Astrocyte (in vitro differentiated cells and primary cell): ENCODE results near the gene GALNT18. TPM values are rescaled to one million over a fixed set of nuclear protein-coding genes. Genes with fewer than 3 reads are reported as not detected.

ENCODE experiments used
- DNase-seq: peaks from one replicate; pipeline ENCODE4 v3.0.0-alpha.2; 2010; ENCODE audit warnings: low read depth
- FAIRE-seq: peaks from 2 replicates; lab custom pipeline; 2011; peaks lifted over from hg19 to GRCh38; lab: Jason Lieb, UNC
- H2AFZ ChIP-seq: 2 replicates; pipeline ENCODE4 v1.6.0; 2012; ENCODE audit warnings: low read depth, low read length, inconsistent platforms
- H3K27ac ChIP-seq: 2 replicates; pipeline ENCODE4 v1.5.1; 2011; ENCODE audit warnings: low read depth, low read length, inconsistent platforms
- H3K27me3 ChIP-seq: 2 replicates; pipeline ENCODE4 v1.6.0; 2011; ENCODE audit warnings: low read length, inconsistent platforms; ENCODE audit not compliant: insufficient read depth
- H3K36me3 ChIP-seq: 2 replicates; pipeline ENCODE4 v1.5.1; 2011; ENCODE audit warnings: low read length, inconsistent platforms; ENCODE audit not compliant: insufficient read depth
- H3K4me1 ChIP-seq: 2 replicates; pipeline ENCODE4 v1.5.1; 2011; ENCODE audit warnings: low read length, inconsistent platforms; ENCODE audit not compliant: insufficient read depth
- H3K4me2 ChIP-seq: 2 replicates; pipeline ENCODE4 v1.6.0; 2012; ENCODE audit warnings: low read length, inconsistent platforms
- H3K4me3 ChIP-seq: 2 replicates; pipeline ENCODE4 v1.5.1; 2011; ENCODE audit warnings: low read depth, mild to moderate bottlenecking, low read length, inconsistent platforms; ENCODE audit not compliant: insufficient read depth
- H3K79me2 ChIP-seq: 2 replicates; pipeline ENCODE4 v1.6.0; 2012; ENCODE audit warnings: mild to moderate bottlenecking, low read length, inconsistent platforms; ENCODE audit not compliant: insufficient read depth
- H3K9ac ChIP-seq: 2 replicates; pipeline ENCODE4 v1.6.0; 2012; ENCODE audit warnings: mild to moderate bottlenecking, low read length, inconsistent platforms
- H3K9me3 ChIP-seq: 2 replicates; pipeline ENCODE4 v1.5.1; 2012; ENCODE audit warnings: low read depth, mild to moderate bottlenecking, low read length, inconsistent platforms; ENCODE audit not compliant: insufficient read depth
- H4K20me1 ChIP-seq: 2 replicates; pipeline ENCODE4 v1.6.0; 2012; ENCODE audit warnings: low read length, inconsistent platforms; ENCODE audit not compliant: insufficient read depth
- H3K27ac Mint-ChIP-seq: one replicate; pipeline ENCODE4 v1.8.0; 2021; ENCODE audit warnings: mild to moderate bottlenecking, mixed read lengths; ENCODE audit not compliant: unreplicated experiment
- H3K27me3 Mint-ChIP-seq: one replicate; pipeline ENCODE4 v1.8.0; 2021; ENCODE audit warnings: low read depth, mixed read lengths; ENCODE audit not compliant: unreplicated experiment
- H3K36me3 Mint-ChIP-seq: one replicate; pipeline ENCODE4 v1.8.0; 2021; ENCODE audit warnings: low read depth, mixed read lengths; ENCODE audit not compliant: unreplicated experiment
- H3K4me1 Mint-ChIP-seq: one replicate; pipeline ENCODE4 v1.8.0; 2021; ENCODE audit warnings: low read depth, mixed read lengths; ENCODE audit not compliant: unreplicated experiment
- H3K4me3 Mint-ChIP-seq: one replicate; pipeline ENCODE4 v1.8.0; 2021; ENCODE audit warnings: mild to moderate bottlenecking, moderate library complexity, mixed read lengths; ENCODE audit not compliant: unreplicated experiment
- H3K9me3 Mint-ChIP-seq: one replicate; pipeline ENCODE4 v1.8.0; 2021; ENCODE audit warnings: mild to moderate bottlenecking, mixed read lengths; ENCODE audit not compliant: unreplicated experiment
- CTCF ChIP-seq: IDR thresholded peaks from 2 replicates; pipeline ENCODE4 v1.5.1; 2011; ENCODE audit warnings: low read depth, mild to moderate bottlenecking, inconsistent platforms, low read length, moderate library complexity; ENCODE audit not compliant: insufficient read depth
- EZH2 ChIP-seq: IDR thresholded peaks from 2 replicates; pipeline ENCODE4 v1.6.1; 2012; ENCODE audit warnings: mild to moderate bottlenecking, low read length, inconsistent platforms; ENCODE audit not compliant: insufficient read depth
- total RNA-seq: library from RNA; stranded (reverse); gene quantifications from 2 replicates; pipeline ENCODE4 v1.2.1, GENCODE V29; 2021

Gene GALNT18
- total RNA-seq, 1 donor from 2014 or later: 6.5 TPM

DNA sequence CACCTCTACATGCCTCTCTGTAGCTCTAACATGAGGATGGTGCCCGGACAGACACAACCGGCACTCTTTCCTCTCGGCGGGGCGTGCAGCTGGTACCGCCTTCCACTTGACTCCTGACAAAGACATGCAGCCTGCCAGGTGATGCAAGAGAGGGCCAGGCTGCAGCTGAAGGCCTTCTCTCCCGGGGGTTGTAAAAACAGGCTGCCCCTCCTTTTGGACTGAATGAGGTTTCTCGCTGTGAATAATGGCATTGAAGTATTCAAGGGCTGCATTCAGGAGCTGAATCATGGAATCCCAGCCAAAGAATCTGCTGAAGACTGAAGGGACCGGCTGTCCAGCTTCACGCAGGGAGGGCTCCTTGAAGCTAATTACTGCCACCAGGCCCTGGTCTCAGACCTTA, 110.9 kb downstream of the GALNT18 start:
- no peak overlapping the region for H3K27ac ChIP-seq
- no peaks in the 10 kb centered on the region for H3K4me1 ChIP-seq
- DNase-seq: peak; percentile 49
- peaks cover 6% of the 10 kb centered on the region for H3K27me3 Mint-ChIP-seq
- no peaks in the 10 kb centered on the region for H3K9me3 Mint-ChIP-seq
- no peak overlapping the region for H3K4me2 ChIP-seq
- peaks cover 11% of the 10 kb centered on the region for H3K27me3 ChIP-seq
- peaks cover 16% of the 10 kb centered on the region for H3K4me1 Mint-ChIP-seq
- TF ChIP-seq EZH2 (no peak), CTCF (no peak)
- peak overlapping the region; percentile 15 for H2AFZ ChIP-seq
- H3K9me3 ChIP-seq: no peaks in the 10 kb centered on the region
- no peak for FAIRE-seq
- H3K27ac Mint-ChIP-seq: peak overlapping the region; percentile 11
- no peaks in the 10 kb centered on the region for H4K20me1 ChIP-seq
- no peak overlapping the region for H3K9ac ChIP-seq
- no peak overlapping the region for H3K4me3 ChIP-seq
- H3K36me3 Mint-ChIP-seq: no peaks in the 10 kb centered on the region
- no peaks in the 10 kb centered on the region for H3K79me2 ChIP-seq
- H3K36me3 ChIP-seq: no peaks in the 10 kb centered on the region
- no peak overlapping the region for H3K4me3 Mint-ChIP-seq

GRCh38 chr11:11505692-11506091, 116.1 kb downstream of the GALNT18 start:
- FAIRE-seq: no peak

More at GRCh38 chr11:11505692-11506091, 116.1 kb downstream of the GALNT18 start:
- H3K27ac Mint-ChIP-seq: no peak overlapping the region
- H3K4me1 ChIP-seq: no peaks in the 10 kb centered on the region
- no peak for DNase-seq
- no peaks in the 10 kb centered on the region for H3K9me3 ChIP-seq
- H3K27ac ChIP-seq: no peak overlapping the region
- H3K4me2 ChIP-seq: no peak overlapping the region
- peaks cover 24% of the 10 kb centered on the region for H3K27me3 Mint-ChIP-seq
- no peak overlapping the region for H2AFZ ChIP-seq
- H3K4me3 ChIP-seq: no peak overlapping the region
- no peak overlapping the region for H3K9ac ChIP-seq
- H3K27me3 ChIP-seq: peaks cover 15% of the 10 kb centered on the region
- no peak overlapping the region for H3K4me3 Mint-ChIP-seq
- TF ChIP-seq EZH2 (no peak), CTCF (no peak)
- H4K20me1 ChIP-seq: no peaks in the 10 kb centered on the region
- H3K9me3 Mint-ChIP-seq: no peaks in the 10 kb centered on the region
- no peaks in the 10 kb centered on the region for H3K36me3 Mint-ChIP-seq
- peaks cover 9% of the 10 kb centered on the region for H3K4me1 Mint-ChIP-seq
- no peaks in the 10 kb centered on the region for H3K79me2 ChIP-seq
- H3K36me3 ChIP-seq: no peaks in the 10 kb centered on the region
